Measurements from ENCODE around the gene FOXJ2.
"Not testable (repeated sequence)": the region's sequence is repeated elsewhere in the genome, so short reads cannot be mapped to it uniquely, and the experiment has no call there.

FOXJ2 gene

DNA sequence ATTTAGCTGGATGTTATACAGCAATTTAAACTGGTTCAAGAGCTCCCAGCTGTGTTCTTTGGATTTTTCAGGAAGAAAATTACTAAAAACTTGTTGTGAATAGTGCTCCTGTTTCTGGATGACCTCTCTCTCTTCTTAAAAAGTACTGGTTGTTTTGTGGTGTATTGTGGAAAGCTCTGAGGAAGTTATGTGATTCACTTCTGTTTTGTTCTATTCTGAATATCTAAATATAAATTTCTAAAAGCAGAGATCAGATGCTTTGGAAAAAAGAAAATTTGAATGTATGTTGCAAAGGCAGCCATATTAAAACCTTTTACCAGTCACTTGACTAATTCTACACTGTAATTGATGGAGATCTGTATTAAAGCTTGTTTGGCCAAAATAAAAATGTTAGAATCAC lies 37.1 kb downstream of the FOXJ2 start:
- Histone ChIP-seq H3K4me1 (ENCODE audit: insufficient read depth, low read length) (peaks cover 16% of the 10 kb centered on the region), H3K79me2 (ENCODE audit: insufficient read depth, low read length) (no peaks in the 10 kb centered on the region), H4K20me1 (ENCODE audit: insufficient read depth, low read length) (no peaks in the 10 kb centered on the region), H3K4me2 (ENCODE audit: insufficient read depth, low read length) (no peak overlapping the region), H3K9me3 (ENCODE audit: insufficient read depth, low read length, severe bottlenecking) (no peaks in the 10 kb centered on the region), H3K36me3 (ENCODE audit: insufficient read depth, low read length) (no peaks in the 10 kb centered on the region), H3K27ac (ENCODE audit: low read length) (no peak overlapping the region), H2AFZ (ENCODE audit: low read depth, low read length) (no peak overlapping the region), H3K9ac (ENCODE audit: low read depth, low read length) (no peak overlapping the region), H3K4me3 (ENCODE audit: low read depth in 1 of 2, low read length in 2 of 2) (no peak overlapping the region), H3K27me3 (ENCODE audit: insufficient read depth, low read length, poor library complexity) (no peaks in the 10 kb centered on the region)
- DNase-seq (no peak), ATAC-seq (ENCODE audit: insufficient read depth, low read depth) (no peak)
- TF ChIP-seq EZH2 (IDR thresholded peaks at IDR 0.05; ENCODE audit: borderline replicate concordance, low read depth, low read length, severe bottlenecking), result no peak
- TF ChIP-seq, protein P1, sequence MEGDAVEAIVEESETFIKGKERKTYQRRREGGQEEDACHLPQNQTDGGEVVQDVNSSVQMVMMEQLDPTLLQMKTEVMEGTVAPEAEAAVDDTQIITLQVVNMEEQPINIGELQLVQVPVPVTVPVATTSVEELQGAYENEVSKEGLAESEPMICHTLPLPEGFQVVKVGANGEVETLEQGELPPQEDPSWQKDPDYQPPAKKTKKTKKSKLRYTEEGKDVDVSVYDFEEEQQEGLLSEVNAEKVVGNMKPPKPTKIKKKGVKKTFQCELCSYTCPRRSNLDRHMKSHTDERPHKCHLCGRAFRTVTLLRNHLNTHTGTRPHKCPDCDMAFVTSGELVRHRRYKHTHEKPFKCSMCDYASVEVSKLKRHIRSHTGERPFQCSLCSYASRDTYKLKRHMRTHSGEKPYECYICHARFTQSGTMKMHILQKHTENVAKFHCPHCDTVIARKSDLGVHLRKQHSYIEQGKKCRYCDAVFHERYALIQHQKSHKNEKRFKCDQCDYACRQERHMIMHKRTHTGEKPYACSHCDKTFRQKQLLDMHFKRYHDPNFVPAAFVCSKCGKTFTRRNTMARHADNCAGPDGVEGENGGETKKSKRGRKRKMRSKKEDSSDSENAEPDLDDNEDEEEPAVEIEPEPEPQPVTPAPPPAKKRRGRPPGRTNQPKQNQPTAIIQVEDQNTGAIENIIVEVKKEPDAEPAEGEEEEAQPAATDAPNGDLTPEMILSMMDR (IDR thresholded peaks at IDR 0.05; ENCODE audit: borderline replicate concordance, extremely low read depth, low read length, poor library complexity, severe bottlenecking), result no peak

DNA sequence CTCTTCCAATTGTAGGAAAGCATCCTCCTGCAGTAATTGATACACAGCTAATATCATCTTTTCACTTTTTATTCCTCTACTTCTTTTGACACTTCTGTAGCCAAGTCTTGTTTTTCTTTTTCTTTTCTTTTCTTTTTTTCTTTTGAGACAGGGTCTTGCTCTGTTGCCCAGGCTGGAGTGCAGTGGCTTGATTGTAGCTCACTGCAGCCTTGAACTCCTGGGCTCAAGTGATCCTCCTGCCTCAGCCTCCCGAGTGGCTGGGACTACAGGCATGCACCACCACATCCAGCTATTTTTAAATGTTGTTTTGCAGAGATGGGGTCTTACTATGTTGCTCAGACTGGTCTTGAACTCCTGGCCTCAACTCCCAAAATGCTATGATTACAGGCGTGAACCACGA lies 39.3 kb downstream of the FOXJ2 start:
- H3K4me1 ChIP-seq (ENCODE audit: insufficient read depth, low read length); H3K4me2 ChIP-seq (ENCODE audit: insufficient read depth, low read length): not testable (repeated sequence)

DNA sequence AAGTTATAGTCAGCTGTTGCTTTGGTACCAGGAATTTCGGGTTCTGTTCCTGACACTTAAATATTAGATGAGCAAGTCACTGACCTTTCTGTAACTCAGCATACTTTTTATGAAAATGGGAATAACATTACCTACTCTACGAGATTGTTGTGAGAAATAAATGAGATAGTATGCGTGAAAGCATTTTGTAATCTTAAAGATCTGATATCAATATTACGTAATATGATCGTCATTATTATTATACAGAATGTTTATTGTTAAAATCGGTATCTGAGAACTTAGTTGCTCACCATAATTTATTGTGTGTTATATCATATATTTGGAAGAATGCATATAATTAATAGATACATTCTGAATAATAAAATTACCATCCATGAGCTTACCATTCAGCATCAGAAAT lies 43.4 kb downstream of the FOXJ2 start:
- TF ChIP-seq, protein P1 (IDR thresholded peaks at IDR 0.05; ENCODE audit: borderline replicate concordance, extremely low read depth, low read length, poor library complexity, severe bottlenecking), result no peak
- TF ChIP-seq EZH2 (IDR thresholded peaks at IDR 0.05; ENCODE audit: borderline replicate concordance, low read depth, low read length, severe bottlenecking), result no peak
- Histone ChIP-seq H3K27ac (ENCODE audit: low read length) (no peak overlapping the region), H4K20me1 (ENCODE audit: insufficient read depth, low read length) (no peaks in the 10 kb centered on the region), H3K4me3 (ENCODE audit: low read depth in 1 of 2, low read length in 2 of 2) (no peak overlapping the region), H3K27me3 (ENCODE audit: insufficient read depth, low read length, poor library complexity) (no peaks in the 10 kb centered on the region), H2AFZ (ENCODE audit: low read depth, low read length) (no peak overlapping the region), H3K4me1 (ENCODE audit: insufficient read depth, low read length) (peaks cover 12% of the 10 kb centered on the region), H3K36me3 (ENCODE audit: insufficient read depth, low read length) (no peaks in the 10 kb centered on the region), H3K79me2 (ENCODE audit: insufficient read depth, low read length) (0 out of 2 replicates have a peak, but pooled peaks cover under 1% of the 10 kb centered on the region), H3K4me2 (ENCODE audit: insufficient read depth, low read length) (no peak overlapping the region), H3K9ac (ENCODE audit: low read depth, low read length) (no peak overlapping the region), H3K9me3 (ENCODE audit: insufficient read depth, low read length, severe bottlenecking) (no peaks in the 10 kb centered on the region)
- ATAC-seq (ENCODE audit: insufficient read depth, low read depth), result no peak
- no peak for DNase-seq

More for the DNA sequence above, 39.3 kb downstream of the FOXJ2 start:
- H3K9me3 ChIP-seq (ENCODE audit: insufficient read depth, low read length, severe bottlenecking); H4K20me1 ChIP-seq (ENCODE audit: insufficient read depth, low read length); H3K36me3 ChIP-seq (ENCODE audit: insufficient read depth, low read length); DNase-seq; H3K27ac ChIP-seq (ENCODE audit: low read length); H3K4me3 ChIP-seq (ENCODE audit: low read depth in 1 of 2, low read length in 2 of 2); H3K79me2 ChIP-seq (ENCODE audit: insufficient read depth, low read length); H3K27me3 ChIP-seq (ENCODE audit: insufficient read depth, low read length, poor library complexity); ATAC-seq (ENCODE audit: insufficient read depth, low read depth); H2AFZ ChIP-seq (ENCODE audit: low read depth, low read length); H3K9ac ChIP-seq (ENCODE audit: low read depth, low read length): not testable (repeated sequence)

DNA sequence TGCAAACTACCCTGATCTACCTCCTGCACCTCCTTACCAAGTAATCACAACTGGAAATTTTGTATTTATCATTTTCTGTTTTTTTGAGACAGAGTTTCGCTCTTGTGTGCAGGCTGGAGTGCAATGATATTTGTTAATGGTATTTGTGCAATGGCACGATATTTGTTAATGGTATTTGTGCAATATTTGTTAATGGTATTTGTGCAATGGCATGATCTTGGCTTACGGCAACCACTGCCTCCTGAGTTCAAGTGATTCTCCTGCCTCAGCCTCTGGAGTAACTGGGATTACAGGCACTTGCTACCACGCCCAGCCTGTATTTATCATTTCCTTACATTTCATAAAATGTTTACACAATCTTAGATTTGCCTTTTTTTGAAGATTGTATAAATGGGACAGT lies 43.9 kb downstream of the FOXJ2 start:
- peaks cover 17% of the 10 kb centered on the region for H3K4me1 ChIP-seq (ENCODE audit: insufficient read depth, low read length)
- H3K36me3 ChIP-seq (ENCODE audit: insufficient read depth, low read length), result no peaks in the 10 kb centered on the region
- H3K27me3 ChIP-seq (ENCODE audit: insufficient read depth, low read length, poor library complexity), result no peaks in the 10 kb centered on the region
- peaks cover 5% of the 10 kb centered on the region for H3K79me2 ChIP-seq (ENCODE audit: insufficient read depth, low read length)
- no peaks in the 10 kb centered on the region for H3K9me3 ChIP-seq (ENCODE audit: insufficient read depth, low read length, severe bottlenecking)
- DNase-seq (no peak), ATAC-seq (ENCODE audit: insufficient read depth, low read depth) (no peak)
- no peak overlapping the region for H3K4me2 ChIP-seq (ENCODE audit: insufficient read depth, low read length)
- no peak for TF ChIP-seq EZH2 (IDR thresholded peaks at IDR 0.05; ENCODE audit: borderline replicate concordance, low read depth, low read length, severe bottlenecking)
- TF ChIP-seq, protein P1 (IDR thresholded peaks at IDR 0.05; ENCODE audit: borderline replicate concordance, extremely low read depth, low read length, poor library complexity, severe bottlenecking), result no peak
- H3K4me3 ChIP-seq (ENCODE audit: low read depth in 1 of 2, low read length in 2 of 2), result no peak overlapping the region
- no peaks in the 10 kb centered on the region for H4K20me1 ChIP-seq (ENCODE audit: insufficient read depth, low read length)
- no peak overlapping the region for H3K9ac ChIP-seq (ENCODE audit: low read depth, low read length)
- no peak overlapping the region for H2AFZ ChIP-seq (ENCODE audit: low read depth, low read length)
- H3K27ac ChIP-seq (ENCODE audit: low read length), result no peak overlapping the region
